ENCODE results near the gene NCOA5.

Gene NCOA5

GRCh38 chr20:46085179-46085851 is 4.4 kb downstream of the NCOA5 start:
- no peak for DNase-seq (ENCODE audit: low spot score)
- TF ChIP-seq, protein P1, sequence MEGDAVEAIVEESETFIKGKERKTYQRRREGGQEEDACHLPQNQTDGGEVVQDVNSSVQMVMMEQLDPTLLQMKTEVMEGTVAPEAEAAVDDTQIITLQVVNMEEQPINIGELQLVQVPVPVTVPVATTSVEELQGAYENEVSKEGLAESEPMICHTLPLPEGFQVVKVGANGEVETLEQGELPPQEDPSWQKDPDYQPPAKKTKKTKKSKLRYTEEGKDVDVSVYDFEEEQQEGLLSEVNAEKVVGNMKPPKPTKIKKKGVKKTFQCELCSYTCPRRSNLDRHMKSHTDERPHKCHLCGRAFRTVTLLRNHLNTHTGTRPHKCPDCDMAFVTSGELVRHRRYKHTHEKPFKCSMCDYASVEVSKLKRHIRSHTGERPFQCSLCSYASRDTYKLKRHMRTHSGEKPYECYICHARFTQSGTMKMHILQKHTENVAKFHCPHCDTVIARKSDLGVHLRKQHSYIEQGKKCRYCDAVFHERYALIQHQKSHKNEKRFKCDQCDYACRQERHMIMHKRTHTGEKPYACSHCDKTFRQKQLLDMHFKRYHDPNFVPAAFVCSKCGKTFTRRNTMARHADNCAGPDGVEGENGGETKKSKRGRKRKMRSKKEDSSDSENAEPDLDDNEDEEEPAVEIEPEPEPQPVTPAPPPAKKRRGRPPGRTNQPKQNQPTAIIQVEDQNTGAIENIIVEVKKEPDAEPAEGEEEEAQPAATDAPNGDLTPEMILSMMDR (IDR thresholded peaks at IDR 0.05; ENCODE audit: extremely low read depth, missing control alignments), result no peak

DNA sequence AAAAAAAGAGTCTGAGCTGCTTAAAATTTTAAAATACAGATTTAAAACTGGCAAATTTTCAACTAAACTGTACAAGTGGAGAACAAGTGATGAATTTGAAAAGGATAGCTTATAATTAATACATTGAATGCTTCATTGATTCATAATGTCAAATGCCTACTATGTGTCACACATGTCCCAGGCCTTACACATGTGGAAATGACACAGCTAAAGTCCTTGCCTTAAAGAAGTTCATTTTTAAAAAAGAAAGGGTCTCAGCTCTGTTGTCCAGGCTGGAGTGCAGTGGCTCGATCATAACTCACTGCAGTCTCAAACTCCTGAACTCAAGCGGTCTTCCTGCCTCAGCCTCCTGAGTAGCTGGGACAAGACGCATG is 5.0 kb downstream of the NCOA5 start:
- TF ChIP-seq, protein P1 (IDR thresholded peaks at IDR 0.05; ENCODE audit: extremely low read depth, missing control alignments), result no peak
- DNase-seq (ENCODE audit: low spot score), result no peak

GRCh38 chr20:46083531-46084061 is 6.2 kb downstream of the NCOA5 start:
- TF ChIP-seq, protein P1 (IDR thresholded peaks at IDR 0.05; ENCODE audit: extremely low read depth, missing control alignments), result no peak
- DNase-seq (ENCODE audit: low spot score), result no peak

- TF ChIP-seq, protein P1 (IDR thresholded peaks at IDR 0.05; ENCODE audit: extremely low read depth, missing control alignments), result no peak
- no peak for DNase-seq (ENCODE audit: low spot score)
Observed at GRCh38 chr20:46083101-46083500, 6.7 kb downstream of the NCOA5 start.

GRCh38 chr20:46081074-46081473 is 8.7 kb downstream of the NCOA5 start:
- TF ChIP-seq, protein P1 (IDR thresholded peaks at IDR 0.05; ENCODE audit: extremely low read depth, missing control alignments), result no peak
- no peak for DNase-seq (ENCODE audit: low spot score)

- DNase-seq (ENCODE audit: low spot score), result no peak
Observed at GRCh38 chr20:46078954-46079353, 10.8 kb downstream of the NCOA5 start.

DNA sequence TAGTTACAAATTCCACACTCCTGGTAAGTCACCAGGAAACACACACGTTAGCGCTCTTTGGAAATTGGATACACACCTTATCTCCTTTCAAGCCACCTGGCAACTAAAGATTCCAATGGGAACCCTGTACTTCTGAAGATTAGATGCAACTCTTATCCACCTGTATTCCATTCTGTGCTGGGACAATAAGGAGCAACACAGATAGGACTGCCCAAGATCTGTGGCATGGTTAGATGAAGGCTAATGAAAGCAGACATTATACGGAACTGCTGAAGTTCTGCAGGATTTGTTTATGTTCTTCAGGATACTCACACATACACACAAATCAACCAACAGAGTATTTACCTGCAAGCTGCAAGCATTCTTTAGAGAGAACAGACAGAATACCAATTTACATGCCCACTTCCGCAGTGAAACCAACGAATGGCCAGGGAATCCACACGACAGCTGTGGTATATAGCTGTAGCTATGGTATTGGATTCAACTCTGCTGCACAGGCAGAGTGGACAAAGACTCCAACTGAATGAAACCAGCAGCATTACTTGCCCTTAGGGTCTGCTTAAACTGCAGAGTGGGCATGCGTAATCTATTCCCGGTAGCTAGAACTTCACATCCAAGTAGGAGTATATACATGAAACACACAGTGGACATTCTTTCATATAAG is 12.0 kb downstream of the NCOA5 start:
- no peak for DNase-seq (ENCODE audit: low spot score)
- TF ChIP-seq, protein P1 (IDR thresholded peaks at IDR 0.05; ENCODE audit: extremely low read depth, missing control alignments), result no peak

More at GRCh38 chr20:46078954-46079353, 10.8 kb downstream of the NCOA5 start:
- TF ChIP-seq, protein P1 (IDR thresholded peaks at IDR 0.05; ENCODE audit: extremely low read depth, missing control alignments), result no peak
